ENCODE measurements around the gene DOCK11.

- TF ChIP-seq EZH2 (IDR thresholded peaks at IDR 0.05; ENCODE audit: borderline replicate concordance, low read depth, low read length, poor library complexity, severe bottlenecking): no peak
- TF ChIP-seq, protein P1, sequence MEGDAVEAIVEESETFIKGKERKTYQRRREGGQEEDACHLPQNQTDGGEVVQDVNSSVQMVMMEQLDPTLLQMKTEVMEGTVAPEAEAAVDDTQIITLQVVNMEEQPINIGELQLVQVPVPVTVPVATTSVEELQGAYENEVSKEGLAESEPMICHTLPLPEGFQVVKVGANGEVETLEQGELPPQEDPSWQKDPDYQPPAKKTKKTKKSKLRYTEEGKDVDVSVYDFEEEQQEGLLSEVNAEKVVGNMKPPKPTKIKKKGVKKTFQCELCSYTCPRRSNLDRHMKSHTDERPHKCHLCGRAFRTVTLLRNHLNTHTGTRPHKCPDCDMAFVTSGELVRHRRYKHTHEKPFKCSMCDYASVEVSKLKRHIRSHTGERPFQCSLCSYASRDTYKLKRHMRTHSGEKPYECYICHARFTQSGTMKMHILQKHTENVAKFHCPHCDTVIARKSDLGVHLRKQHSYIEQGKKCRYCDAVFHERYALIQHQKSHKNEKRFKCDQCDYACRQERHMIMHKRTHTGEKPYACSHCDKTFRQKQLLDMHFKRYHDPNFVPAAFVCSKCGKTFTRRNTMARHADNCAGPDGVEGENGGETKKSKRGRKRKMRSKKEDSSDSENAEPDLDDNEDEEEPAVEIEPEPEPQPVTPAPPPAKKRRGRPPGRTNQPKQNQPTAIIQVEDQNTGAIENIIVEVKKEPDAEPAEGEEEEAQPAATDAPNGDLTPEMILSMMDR (conservative IDR thresholded peaks at IDR 0.05; ENCODE audit: low read depth, low read length): no peak
Observed at GRCh38 chrX:118562582-118563164, 67.1 kb downstream of the DOCK11 start.
